HepG2 (cell line): Measurements from ENCODE around the gene SNX30. TPM values are rescaled to one million over a fixed set of nuclear protein-coding genes. Genes with fewer than 3 reads are reported as not detected.

Experiments
- ERF ChIP-seq: IDR thresholded peaks from 2 replicates; pipeline ENCODE4 v1.6.1; 2018; ENCODE audit warnings: missing biosample characterization, missing genetic modification reagents
- RBAK ChIP-seq: sonication (generic); formaldehyde crosslinking; IDR thresholded peaks from 2 replicates; pipeline ENCODE4 v1.5.1; 2020; ENCODE audit warnings: mild to moderate bottlenecking, missing genetic modification reagents
- SRSF9 ChIP-seq: fragments of 200-400 bp; formaldehyde crosslinking; IDR thresholded peaks from 2 replicates; pipeline ENCODE4 v1.6.1; 2018; ENCODE audit warnings: borderline replicate concordance, mild to moderate bottlenecking, low read depth, low read length; ENCODE audit not compliant: insufficient read depth, poor library complexity, severe bottlenecking
- SUZ12 ChIP-seq: fragments of 150-350 bp; IDR thresholded peaks from 2 replicates; pipeline ENCODE4 v1.6.1; 2014; ENCODE audit warnings: low read depth, low read length
- WIZ ChIP-seq: sonication (generic); formaldehyde crosslinking; IDR thresholded peaks from 2 replicates; pipeline ENCODE4 v1.5.1; 2020; ENCODE audit warnings: mild to moderate bottlenecking, missing genetic modification reagents
- ZMYM3 ChIP-seq: sonication (generic); formaldehyde crosslinking; IDR thresholded peaks from 2 replicates; pipeline ENCODE4 v1.5.1; 2020; ENCODE audit warnings: mild to moderate bottlenecking, missing genetic modification reagents
- ZNF44 ChIP-seq: sonication (generic); formaldehyde crosslinking; IDR thresholded peaks from 2 replicates; pipeline ENCODE4 v1.5.1; 2020; ENCODE audit warnings: mild to moderate bottlenecking, missing genetic modification reagents
- ZNF598 ChIP-seq: sonication (generic); formaldehyde crosslinking; IDR thresholded peaks from 2 replicates; pipeline ENCODE4 v1.5.1; 2020; ENCODE audit warnings: mild to moderate bottlenecking, missing genetic modification reagents, borderline replicate concordance
- ZNF646 ChIP-seq: sonication (generic); formaldehyde crosslinking; IDR thresholded peaks from 2 replicates; pipeline ENCODE4 v1.9.0; 2021; ENCODE audit warnings: mild to moderate bottlenecking, missing genetic modification reagents
- polyA plus RNA-seq, 8 experiments: library from polyadenylated mRNA; depleted of rRNA in 3 of 8; stranded (reverse) in 7 of 8; unstranded in 1 of 8; fragments of >200 nt; fragmentation: Illumina TruSeq in 4 of 8; extraction: Trizol in 4 of 8; gene quantifications; 2 replicates each; pipeline versions ENCODE4 v1.2.1 to v1.2.3, GENCODE V29; 2011 to 2016; ENCODE audit warnings: low read depth in 4 of 8, missing spikeins in 1 of 8, mixed read lengths in 1 of 8; ENCODE audit not compliant: insufficient read depth in 1 of 8
- total RNA-seq, 5 experiments: library from RNA; depleted of rRNA; stranded (reverse); fragments of >200 nt; fragmentation: Illumina TruSeq; extraction: Trizol; gene quantifications; 2 replicates each; pipeline ENCODE4 v1.2.3, GENCODE V29; 2016; ENCODE audit warnings: low read depth in 1 of 5
- TF ChIP-seq, protein P1 (sequence below): sonication (generic); formaldehyde crosslinking; IDR thresholded peaks from 2 replicates; pipeline ENCODE4 v1.4.0; 2020; ENCODE audit warnings: missing genetic modification reagents, borderline replicate concordance

SNX30 gene
- total and polyA plus RNA-seq, 2 of the 13 experiments (the other 11 are each of a cell fraction or from before 2014, with no cell fraction given): 4.4 to 12.4 TPM

DNA sequence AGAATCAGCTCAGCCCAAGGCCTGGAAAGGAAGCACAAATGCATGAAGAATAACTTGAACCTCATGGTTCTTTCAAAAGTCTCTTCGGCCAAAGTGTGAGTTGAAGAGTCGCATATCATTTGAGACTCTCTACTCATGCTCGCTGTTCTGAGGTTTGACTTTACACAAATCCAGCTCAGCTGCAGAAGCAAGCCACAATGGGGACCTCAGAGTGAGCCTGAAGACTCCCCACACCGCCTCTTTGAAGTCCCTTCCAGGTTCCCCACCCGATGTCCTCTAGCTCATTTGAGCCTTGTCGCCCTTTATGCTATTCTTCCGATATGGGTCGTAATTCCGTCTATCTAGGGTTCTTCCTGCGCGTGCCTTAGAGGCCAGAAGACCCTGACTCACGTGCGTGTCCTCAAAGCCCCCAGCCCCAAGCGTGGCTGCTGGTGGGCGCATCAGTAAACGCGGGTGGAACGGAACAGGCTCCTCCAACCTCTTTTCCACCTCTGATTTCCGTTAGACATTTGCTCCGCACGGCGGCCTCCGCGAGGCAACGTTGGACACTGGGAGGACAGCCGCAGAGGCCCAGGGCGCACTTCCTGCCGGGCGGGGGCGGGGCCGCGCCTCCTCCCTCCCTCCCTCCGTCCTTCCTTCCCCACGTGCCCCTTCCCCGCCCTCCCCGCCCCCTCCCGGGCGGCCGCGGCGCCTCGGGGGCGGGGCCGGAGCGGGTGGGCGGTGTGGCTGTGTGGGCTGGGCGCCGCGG, at the start of gene SNX30 (continued):
- TF ChIP-seq RBAK (CRISPR knock-in tag) (no peak), ZNF44 (CRISPR knock-in tag) (no peak), SRSF9 (no peak), ZMYM3 (CRISPR knock-in tag) (peak; percentile 74), ZNF646 (CRISPR knock-in tag) (no peak; the same call in 1 of the 2 replicates), ZNF598 (no peak), ERF (CRISPR knock-in tag) (peak; percentile 40; the same call in 1 of the 2 replicates), SUZ12 (no peak), WIZ (CRISPR knock-in tag) (no peak)
- TF ChIP-seq, protein P1, sequence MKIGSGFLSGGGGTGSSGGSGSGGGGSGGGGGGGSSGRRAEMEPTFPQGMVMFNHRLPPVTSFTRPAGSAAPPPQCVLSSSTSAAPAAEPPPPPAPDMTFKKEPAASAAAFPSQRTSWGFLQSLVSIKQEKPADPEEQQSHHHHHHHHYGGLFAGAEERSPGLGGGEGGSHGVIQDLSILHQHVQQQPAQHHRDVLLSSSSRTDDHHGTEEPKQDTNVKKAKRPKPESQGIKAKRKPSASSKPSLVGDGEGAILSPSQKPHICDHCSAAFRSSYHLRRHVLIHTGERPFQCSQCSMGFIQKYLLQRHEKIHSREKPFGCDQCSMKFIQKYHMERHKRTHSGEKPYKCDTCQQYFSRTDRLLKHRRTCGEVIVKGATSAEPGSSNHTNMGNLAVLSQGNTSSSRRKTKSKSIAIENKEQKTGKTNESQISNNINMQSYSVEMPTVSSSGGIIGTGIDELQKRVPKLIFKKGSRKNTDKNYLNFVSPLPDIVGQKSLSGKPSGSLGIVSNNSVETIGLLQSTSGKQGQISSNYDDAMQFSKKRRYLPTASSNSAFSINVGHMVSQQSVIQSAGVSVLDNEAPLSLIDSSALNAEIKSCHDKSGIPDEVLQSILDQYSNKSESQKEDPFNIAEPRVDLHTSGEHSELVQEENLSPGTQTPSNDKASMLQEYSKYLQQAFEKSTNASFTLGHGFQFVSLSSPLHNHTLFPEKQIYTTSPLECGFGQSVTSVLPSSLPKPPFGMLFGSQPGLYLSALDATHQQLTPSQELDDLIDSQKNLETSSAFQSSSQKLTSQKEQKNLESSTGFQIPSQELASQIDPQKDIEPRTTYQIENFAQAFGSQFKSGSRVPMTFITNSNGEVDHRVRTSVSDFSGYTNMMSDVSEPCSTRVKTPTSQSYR (CRISPR knock-in tag): peak; percentile 63; the same call in 1 of the 2 replicates
